Ureter (tissue), 1 donor: ENCODE data around the gene E2F2. TPM values are rescaled to one million over a fixed set of nuclear protein-coding genes. Genes with fewer than 3 reads are reported as not detected.
"Not testable (repeated sequence)": the region's sequence is repeated elsewhere in the genome, so short reads cannot be mapped to it uniquely, and the experiment has no call there.

Experiments
- DNase-seq: peaks from one replicate; pipeline ENCODE4 v3.0.0-alpha.2; 2020; ENCODE audit warnings: low spot score
- total RNA-seq: library from RNA; stranded (reverse); gene quantifications from one replicate; pipeline ENCODE4 v1.2.4, GENCODE V29; 2023
- donor health status: DM: yes; HTN: yes; CAD: no.

The E2F2 gene
- total RNA-seq, 1 donor from 2014 or later: 0.52 TPM

- DNase-seq: no peak
Observed at GRCh38 chr1:23546897-23547584, 16.0 kb upstream of the E2F2 start.

DNA sequence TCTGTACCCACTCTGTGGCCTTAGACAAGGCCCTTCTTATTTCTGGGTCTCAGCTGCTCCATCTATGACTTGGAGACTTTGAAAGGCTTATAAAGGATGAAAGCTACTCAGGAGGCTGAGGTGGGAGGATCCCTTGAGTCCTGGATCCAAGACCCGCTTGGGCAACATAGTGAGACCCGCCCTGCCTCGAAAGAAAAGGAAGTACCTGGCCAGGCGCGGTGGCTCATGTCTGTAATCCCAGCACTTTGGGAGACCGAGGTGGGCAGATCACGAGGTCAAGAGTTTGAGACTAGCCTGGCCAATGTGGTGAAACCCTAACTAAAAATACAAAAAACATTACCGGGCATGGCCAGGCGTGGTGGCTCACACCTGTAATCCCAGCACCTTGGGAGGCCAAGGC lies 14.8 kb upstream of the E2F2 start:
- DNase-seq: no peak

DNA sequence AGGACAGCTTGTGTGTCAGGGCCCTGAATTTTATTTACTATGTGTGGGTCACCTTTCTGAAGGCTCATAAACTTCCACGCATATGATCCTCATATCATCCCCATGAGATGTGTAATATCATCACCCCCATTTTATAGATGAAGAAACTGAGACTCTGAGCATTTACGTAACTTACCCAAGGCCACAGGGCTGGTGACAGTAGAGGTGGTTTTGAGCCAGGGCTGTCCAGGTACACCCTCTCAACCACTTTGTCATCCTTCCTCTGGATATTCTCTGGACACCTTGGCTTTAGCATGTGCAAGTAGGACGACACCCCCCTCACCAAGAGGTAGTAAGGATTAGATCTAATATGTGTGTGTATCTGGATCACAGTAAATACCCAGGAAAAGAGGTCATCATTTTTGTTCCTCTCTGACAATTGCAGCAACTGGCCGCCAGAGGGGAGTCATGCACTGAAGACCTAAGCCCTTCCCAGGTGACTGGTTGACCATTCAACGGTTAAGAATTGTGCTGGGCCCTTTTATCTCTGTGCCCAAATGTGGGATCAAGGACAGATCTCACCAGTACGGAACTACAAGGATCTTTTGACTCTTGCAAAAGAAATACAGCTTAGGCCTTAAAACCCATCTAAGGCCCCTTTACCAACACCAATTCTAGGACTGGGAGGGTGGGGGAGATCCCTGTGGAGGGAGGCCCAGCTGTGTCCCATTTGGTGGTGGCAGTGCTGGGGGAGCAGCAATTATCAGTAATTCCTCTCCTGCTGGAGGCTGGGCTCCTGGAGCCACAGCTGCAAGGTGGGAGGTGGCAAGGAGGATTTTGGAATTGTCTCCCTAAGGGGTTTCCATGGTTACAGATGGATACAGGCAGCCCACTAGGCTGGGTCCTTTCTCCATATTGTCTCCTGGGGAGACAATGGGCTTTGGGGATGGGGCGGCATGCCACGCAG lies 13.7 kb upstream of the E2F2 start:
- DNase-seq: peak; percentile 83

DNA sequence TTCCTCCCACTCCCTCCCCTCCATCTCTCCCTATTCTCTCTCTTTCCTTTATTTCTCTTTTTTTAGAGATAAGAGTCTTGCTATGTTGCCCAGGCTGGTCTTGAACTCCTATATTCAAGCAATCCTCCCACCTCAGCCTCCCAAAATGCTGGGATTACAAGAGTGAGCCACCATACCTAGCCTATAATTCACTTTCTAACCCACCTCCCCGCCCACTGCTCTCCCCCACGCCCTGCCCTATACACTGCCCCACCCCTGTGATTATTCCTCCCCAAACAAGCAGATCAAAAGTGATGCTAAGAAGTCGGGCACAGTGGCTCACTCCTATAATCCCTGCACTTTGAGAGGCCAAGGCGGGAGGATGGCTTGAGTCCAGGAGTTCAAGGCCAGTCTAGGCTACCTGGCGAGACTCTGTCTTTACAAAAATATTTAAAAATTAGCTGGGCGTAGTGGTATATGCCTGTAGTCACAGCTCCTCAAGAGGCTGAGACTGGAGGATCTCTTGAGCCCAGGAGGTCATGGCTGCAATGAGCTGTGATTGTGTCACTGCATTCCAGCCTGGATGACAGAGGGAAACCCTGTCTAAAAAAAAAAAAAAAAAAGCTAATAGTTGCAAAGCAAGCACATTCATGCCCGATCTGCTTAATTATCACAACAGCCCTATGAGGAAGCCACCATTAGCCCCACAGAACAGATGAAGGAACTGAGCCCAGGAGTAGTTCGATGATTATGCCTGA lies 12.8 kb upstream of the E2F2 start:
- no peak for DNase-seq

DNA sequence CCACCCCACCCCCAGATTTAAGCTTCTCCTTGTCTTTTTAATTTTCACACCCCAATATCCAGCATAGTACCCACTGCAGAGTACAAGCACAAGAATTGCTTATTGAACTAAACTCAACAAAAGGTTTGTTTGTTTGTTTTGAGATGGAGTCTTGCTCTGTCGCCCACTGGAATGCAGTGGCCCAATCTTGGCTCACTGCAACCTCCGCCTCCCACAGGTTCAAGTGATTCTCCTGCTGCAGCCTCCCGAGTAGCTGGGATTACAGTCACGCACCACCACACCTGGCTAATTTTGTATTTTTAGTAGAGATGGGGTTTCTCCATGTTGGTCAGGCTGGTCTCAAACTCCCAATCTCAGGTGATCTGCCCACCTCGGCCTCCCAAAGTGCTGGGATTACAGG lies 11.9 kb upstream of the E2F2 start:
- not testable (repeated sequence) for DNase-seq

DNA sequence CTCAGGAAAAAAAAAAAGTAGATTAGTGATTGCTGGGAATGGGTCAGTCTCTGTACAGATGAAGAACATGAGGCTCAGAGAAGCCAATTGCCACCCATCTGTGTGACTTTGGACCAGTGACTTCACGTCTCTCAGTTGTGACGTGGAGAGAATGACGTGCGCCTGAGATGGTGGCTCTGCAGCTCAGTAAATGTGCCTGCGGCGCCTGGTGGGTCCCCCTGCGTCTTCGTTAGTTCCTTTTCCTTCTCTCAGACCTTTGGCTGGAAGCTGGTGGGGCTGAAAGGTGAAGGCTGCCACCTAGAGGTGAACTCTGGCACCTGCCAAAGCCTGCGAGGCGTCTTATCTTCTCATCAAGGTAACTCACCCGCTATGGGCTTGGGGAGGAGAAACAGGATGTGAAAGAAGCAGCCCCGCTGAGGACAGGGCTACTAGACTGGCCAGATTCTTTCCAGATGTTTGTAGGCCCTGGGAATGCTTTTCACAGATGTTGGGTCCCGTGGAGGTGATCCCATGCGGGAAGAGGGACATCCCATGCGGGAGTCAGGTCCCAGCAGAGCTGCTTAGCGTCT lies 8.7 kb upstream of the E2F2 start:
- peak; percentile 94 for DNase-seq

- no peak for DNase-seq
Observed at GRCh38 chr1:23537296-23537973, 6.4 kb upstream of the E2F2 start.

GRCh38 chr1:23533246-23534023 lies 2.4 kb upstream of the E2F2 start:
- no peak for DNase-seq

- no peak for DNase-seq
Observed at GRCh38 chr1:23531562-23532094, 595 bp upstream of the E2F2 start.

DNA sequence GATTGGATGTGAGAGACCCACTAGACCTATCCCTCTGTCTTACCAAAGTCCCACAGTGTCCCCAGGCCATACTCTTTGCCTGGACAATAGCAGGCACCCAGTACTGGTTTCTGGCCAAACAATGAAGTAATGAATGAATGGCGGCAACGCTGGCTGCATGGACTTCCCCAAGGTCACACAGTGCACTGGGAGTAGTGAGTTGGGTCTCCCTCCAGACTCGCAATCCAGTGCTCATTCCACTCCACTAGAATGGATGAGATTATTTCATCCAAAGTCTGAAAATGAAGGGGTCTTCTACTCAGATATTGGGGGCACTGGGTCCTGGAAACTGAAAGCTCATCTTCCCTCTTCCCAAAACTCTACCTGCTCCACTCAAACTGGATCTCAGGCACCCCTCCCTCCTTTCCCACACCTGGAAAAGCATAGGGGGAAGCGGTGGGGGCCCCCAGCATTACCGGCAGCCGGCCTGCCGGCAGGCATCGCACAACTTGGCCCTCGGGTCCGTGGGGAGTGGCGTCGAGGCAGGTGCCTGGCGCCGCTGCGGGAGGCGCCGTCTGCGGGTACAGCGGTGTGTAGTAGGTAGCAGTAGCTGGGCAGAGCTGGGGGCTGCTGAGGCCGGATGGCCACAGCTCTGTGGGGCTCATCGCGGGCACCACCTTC lies 816 bp downstream of the E2F2 start:
- DNase-seq: no peak

GRCh38 chr1:23529146-23530086 lies 1.6 kb downstream of the E2F2 start:
- DNase-seq: no peak

- peak; percentile 92 for DNase-seq
Observed at GRCh38 chr1:23528250-23528978, 2.6 kb downstream of the E2F2 start.

DNA sequence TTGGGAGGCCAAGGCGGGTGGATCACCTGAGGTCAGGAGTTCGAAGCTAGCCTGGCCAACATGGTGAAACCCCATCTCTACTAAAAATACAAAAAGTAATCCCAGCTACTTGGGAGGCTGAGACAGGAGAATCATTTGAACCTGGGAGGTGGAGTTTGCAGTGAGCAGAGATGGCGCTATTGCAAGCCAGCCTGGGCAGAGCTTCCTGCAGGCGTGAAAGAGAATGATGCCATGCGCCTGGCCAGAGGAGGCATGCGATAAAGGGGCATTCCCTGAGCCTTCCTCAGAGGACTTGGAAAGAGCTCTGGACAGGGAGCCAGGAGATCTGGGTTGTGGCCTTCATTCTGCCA lies 3.2 kb downstream of the E2F2 start:
- DNase-seq: no peak

DNA sequence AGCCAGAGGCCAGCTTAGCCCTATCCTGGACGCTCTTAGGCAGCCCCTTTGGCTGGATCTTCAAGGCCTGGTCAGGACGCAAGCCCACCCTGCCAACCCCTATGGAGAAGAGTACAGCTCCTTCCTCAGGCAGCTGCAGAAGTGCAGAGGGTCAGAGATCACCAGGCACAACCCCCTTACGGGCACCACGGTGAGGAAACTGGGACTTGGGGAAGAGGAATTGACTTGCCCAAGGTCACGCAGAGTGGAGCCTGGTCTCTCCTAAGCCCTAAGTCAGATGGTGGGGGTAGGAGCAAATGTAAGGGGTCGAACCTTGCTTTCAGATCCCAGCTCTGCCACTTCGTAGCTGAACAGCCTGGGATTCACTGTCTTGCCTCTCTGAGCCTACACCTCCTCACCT lies 3.7 kb downstream of the E2F2 start:
- DNase-seq: no peak

DNA sequence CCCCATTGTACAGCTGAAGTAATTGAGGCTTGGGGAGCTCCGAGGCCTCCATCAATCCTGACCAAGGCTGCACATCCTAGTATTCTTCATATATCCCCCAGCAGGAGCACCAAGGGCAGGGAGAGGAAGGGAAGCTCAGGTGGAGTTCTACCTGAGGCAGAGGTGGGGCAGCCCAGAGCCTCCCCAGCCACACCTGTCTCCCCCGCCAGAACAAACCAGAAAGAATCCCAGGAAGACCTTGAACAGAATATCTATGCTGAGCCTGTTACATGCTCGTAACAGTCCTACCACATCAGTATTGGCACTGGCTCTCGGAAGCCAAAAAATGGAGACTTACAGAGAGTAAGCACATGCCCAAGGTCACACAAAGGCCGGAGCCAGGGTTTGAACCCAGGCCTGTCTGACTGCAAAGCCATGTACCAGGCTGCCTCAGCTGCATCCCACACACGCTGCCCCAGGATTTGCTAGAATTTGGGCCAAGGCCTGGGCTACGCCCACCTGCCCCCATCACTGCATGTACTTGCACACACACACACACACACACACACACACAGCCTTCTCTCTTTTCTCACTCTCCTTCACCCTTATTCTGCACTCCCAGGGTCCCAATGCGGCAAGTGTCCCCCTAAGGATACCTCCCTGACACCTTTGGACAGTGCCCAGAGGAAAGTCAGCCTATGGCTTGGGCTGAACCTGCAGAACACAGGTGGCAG lies 4.5 kb downstream of the E2F2 start:
- no peak for DNase-seq

GRCh38 chr1:23525558-23526250 lies 5.3 kb downstream of the E2F2 start:
- DNase-seq: no peak
